H9 (cell line): ENCODE results near the gene OSGIN1. TPM values are rescaled to one million over a fixed set of nuclear protein-coding genes. Genes with fewer than 3 reads are reported as not detected.

Experiments used
- DNase-seq: peaks from one replicate; pipeline ENCODE4 v3.0.0-alpha.2; 2017
- H2AFZ ChIP-seq: one replicate; pipeline ENCODE4 v1.6.1; 2013; ENCODE audit warnings: mild to moderate bottlenecking, low read length, control low read depth, moderate library complexity
- H2AK5ac ChIP-seq: 2 replicates; pipeline ENCODE4 v1.6.1; 2013; ENCODE audit warnings: low read length, control low read depth, mixed read lengths; ENCODE audit not compliant: insufficient read length
- H2BK120ac ChIP-seq: one replicate; pipeline ENCODE4 v1.6.1; 2013; ENCODE audit warnings: low read depth, mild to moderate bottlenecking, low read length, control low read depth, inconsistent platforms; ENCODE audit not compliant: poor library complexity, severe bottlenecking
- H2BK12ac ChIP-seq: 2 replicates; pipeline ENCODE4 v1.6.1; 2013; ENCODE audit warnings: low read length, control low read depth, mixed read lengths, low read depth; ENCODE audit not compliant: insufficient read length
- H2BK15ac ChIP-seq: 2 replicates; pipeline ENCODE4 v1.6.1; 2013; ENCODE audit warnings: low read depth, low read length, control low read depth
- H2BK20ac ChIP-seq: one replicate; pipeline ENCODE4 v1.6.1; 2013; ENCODE audit warnings: low read depth, mild to moderate bottlenecking, low read length, control low read depth, inconsistent platforms; ENCODE audit not compliant: poor library complexity, severe bottlenecking
- H2BK5ac ChIP-seq: 2 replicates; pipeline ENCODE4 v1.6.1; 2013; ENCODE audit warnings: low read length, control low read depth, mixed read lengths; ENCODE audit not compliant: insufficient read length
- H3K14ac ChIP-seq: 2 replicates; pipeline ENCODE4 v1.6.1; 2013; ENCODE audit warnings: low read length, control low read depth; ENCODE audit not compliant: insufficient read depth
- H3K18ac ChIP-seq: 2 replicates; pipeline ENCODE4 v1.6.1; 2013; ENCODE audit warnings: low read depth, mild to moderate bottlenecking, mixed read lengths, low read length, control low read depth; ENCODE audit not compliant: insufficient read length
- H3K23ac ChIP-seq: 2 replicates; pipeline ENCODE4 v1.6.1; 2013; ENCODE audit warnings: low read length, control low read depth, mixed read lengths, low read depth; ENCODE audit not compliant: insufficient read length
- H3K23me2 ChIP-seq: 2 replicates; pipeline ENCODE4 v1.6.1; 2013; ENCODE audit warnings: low read depth, mild to moderate bottlenecking, mixed read lengths, low read length, control low read depth; ENCODE audit not compliant: insufficient read length, poor library complexity, severe bottlenecking
- H3K27ac ChIP-seq: 2 replicates; pipeline ENCODE4 v1.5.1; 2013; ENCODE audit warnings: low read length, control low read depth, mixed read lengths, low read depth; ENCODE audit not compliant: insufficient read length
- H3K27me3 ChIP-seq: 2 replicates; pipeline ENCODE4 v1.6.1; 2013; ENCODE audit warnings: low read length, control low read depth, inconsistent platforms; ENCODE audit not compliant: insufficient read depth
- H3K4ac ChIP-seq: 2 replicates; pipeline ENCODE4 v1.6.1; 2013; ENCODE audit warnings: low read depth, mild to moderate bottlenecking, control low read depth, inconsistent platforms, low read length, moderate library complexity
- H3K4me1 ChIP-seq: 2 replicates; pipeline ENCODE4 v1.6.1; 2013; ENCODE audit warnings: low read length, control low read depth, inconsistent platforms; ENCODE audit not compliant: insufficient read depth
- H3K4me2 ChIP-seq: 2 replicates; pipeline ENCODE4 v1.6.1; 2013; ENCODE audit warnings: low read length, control low read depth, mixed read lengths; ENCODE audit not compliant: insufficient read length, insufficient read depth
- H3K56ac ChIP-seq: 2 replicates; pipeline ENCODE4 v1.6.1; 2013; ENCODE audit warnings: low read depth, mild to moderate bottlenecking, mixed read lengths, low read length, control low read depth; ENCODE audit not compliant: insufficient read length
- H3K79me1 ChIP-seq: 2 replicates; pipeline ENCODE4 v1.6.1; 2013; ENCODE audit warnings: low read depth, mild to moderate bottlenecking, moderate library complexity, low read length, control low read depth, inconsistent platforms; ENCODE audit not compliant: insufficient read depth, poor library complexity, severe bottlenecking
- H3K79me2 ChIP-seq: 2 replicates; pipeline ENCODE4 v1.6.1; 2013; ENCODE audit warnings: low read length, control low read depth, inconsistent platforms; ENCODE audit not compliant: insufficient read depth
- H3K9ac ChIP-seq: 2 replicates; pipeline ENCODE4 v1.6.1; 2013; ENCODE audit warnings: low read length, control low read depth, mixed read lengths; ENCODE audit not compliant: insufficient read length; ENCODE audit errors: extremely low read depth
- H3K9me3 ChIP-seq: one replicate; pipeline ENCODE4 v1.6.1; 2013; ENCODE audit warnings: low read depth, low read length, inconsistent platforms; ENCODE audit not compliant: control insufficient read depth
- H3T11ph ChIP-seq: one replicate; pipeline ENCODE4 v1.6.1; 2013; ENCODE audit warnings: mild to moderate bottlenecking, low read length, control low read depth, inconsistent platforms
- H4K20me1 ChIP-seq: one replicate; pipeline ENCODE4 v1.6.1; 2013; ENCODE audit not compliant: control insufficient read depth, insufficient read length, insufficient read depth
- H4K5ac ChIP-seq: 2 replicates; pipeline ENCODE4 v1.6.1; 2013; ENCODE audit warnings: low read depth, mild to moderate bottlenecking, mixed read lengths, low read length, control low read depth; ENCODE audit not compliant: insufficient read length
- H4K8ac ChIP-seq: replicated peaks from 2 replicates; pipeline ENCODE4 v1.6.1; 2013; ENCODE audit warnings: low read length, control low read depth, mixed read lengths, low read depth; ENCODE audit not compliant: insufficient read length
- H4K91ac ChIP-seq: 2 replicates; pipeline ENCODE4 v1.6.1; 2013; ENCODE audit warnings: low read depth, mild to moderate bottlenecking, moderate library complexity, mixed read lengths, low read length, control low read depth; ENCODE audit not compliant: insufficient read length
- H3K27ac Mint-ChIP-seq, 3 experiments: 2 replicates in 2 of 3; 3 replicates in 1 of 3; pipeline ENCODE4 v1.8.0; 2020 to 2021; ENCODE audit warnings: mixed read lengths in 3 of 3, mild to moderate bottlenecking in 1 of 3, moderate library complexity in 1 of 3
- H3K27me3 Mint-ChIP-seq: 2 replicates; pipeline ENCODE4 v1.8.0; 2021; ENCODE audit warnings: low read depth, mild to moderate bottlenecking, moderate library complexity, mixed read lengths
- H3K36me3 Mint-ChIP-seq, 3 experiments: 2 replicates in 2 of 3; 3 replicates in 1 of 3; pipeline ENCODE4 v1.8.0; 2020 to 2021; ENCODE audit warnings: low read depth in 3 of 3, mixed read lengths in 3 of 3; ENCODE audit not compliant: insufficient read depth in 1 of 3
- H3K4me1 Mint-ChIP-seq, 2 experiments: 2 replicates each; pipeline ENCODE4 v1.8.0; 2020; ENCODE audit warnings: mixed read lengths in 2 of 2
- H3K4me3 Mint-ChIP-seq, 2 experiments: 2 replicates in 1 of 2; 3 replicates in 1 of 2; pipeline ENCODE4 v1.8.0; 2020 to 2021; ENCODE audit warnings: mild to moderate bottlenecking in 2 of 2, mixed read lengths in 2 of 2, moderate library complexity in 1 of 2
- H3K9me3 Mint-ChIP-seq, 2 experiments: 2 replicates in 1 of 2; 3 replicates in 1 of 2; pipeline ENCODE4 v1.8.0; 2020; ENCODE audit warnings: mild to moderate bottlenecking in 2 of 2, mixed read lengths in 2 of 2, moderate library complexity in 1 of 2
- WGBS: extraction: QIAGEN DNeasy Blood & Tissue Kit; methylation state at CpG from one replicate; pipeline ENCODE4 v1.1.7; 2013; ENCODE audit warnings: missing lambda C conversion rate, low lambda C conversion rate, mixed read lengths; ENCODE audit not compliant: insufficient read length; ENCODE audit errors: extremely low coverage; 5-methylcytosine and 5-hydroxymethylcytosine counted together
- total RNA-seq: library from RNA; stranded (reverse); gene quantifications from 2 replicates; pipeline ENCODE4 v1.2.1, GENCODE V29; 2021
- TF ChIP-seq, protein P1 (sequence below): fragments of 200-600 bp; sonication (generic); conservative IDR thresholded peaks from 3 replicates; pipeline ENCODE4 v1.8.0; 2021; ENCODE audit warnings: antibody characterized with exemption, mild to moderate bottlenecking

The OSGIN1 gene
- total RNA-seq, 1 experiment from 2014 or later, result 0.63 TPM

DNA sequence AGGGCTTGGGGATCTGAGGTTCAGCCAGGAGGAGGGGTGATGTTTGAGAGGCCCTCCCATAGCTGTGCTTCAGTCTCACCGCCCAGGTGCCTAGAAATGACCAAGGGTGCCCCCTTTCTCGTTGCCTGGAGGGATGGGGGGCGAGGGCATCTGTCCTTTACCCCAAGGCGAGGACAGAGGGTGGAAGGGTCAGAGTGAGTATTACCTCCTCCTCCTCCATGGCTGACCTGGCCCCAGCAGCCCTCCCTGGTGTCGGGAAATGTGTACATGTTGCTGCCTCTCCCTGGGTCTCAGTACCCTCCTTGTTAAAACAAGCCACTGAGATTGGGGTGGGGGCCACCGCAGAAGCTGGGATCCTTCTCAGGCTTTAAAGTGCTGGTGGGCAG is 17.4 kb downstream of the OSGIN1 start:
- Histone ChIP-seq H4K5ac (no peak overlapping the region), H2AK5ac (no peak overlapping the region), H2BK20ac (no peak overlapping the region), H3K4me2 (no peak overlapping the region), H3K9me3 (no peaks in the 10 kb centered on the region), H4K91ac (no peak overlapping the region), H3K9ac (no peak overlapping the region), H3K4me1 (no peaks in the 10 kb centered on the region), H3K4ac (no peak overlapping the region), H3K18ac (no peak overlapping the region), H4K20me1 (peaks cover 3% of the 10 kb centered on the region), H2BK12ac (no peak overlapping the region), H3K79me1 (no peaks in the 10 kb centered on the region), H2BK15ac (no peak overlapping the region), H3K23ac (no peak overlapping the region), H3K14ac (no peak overlapping the region; the same call in 1 of the 2 replicates), H4K8ac (no peak overlapping the region), H3K23me2 (peaks cover 6% of the 10 kb centered on the region), H3K27me3 (peaks cover 2% of the 10 kb centered on the region; the same call in 1 of the 2 replicates), H2BK5ac (no peak overlapping the region), H3K56ac (no peak overlapping the region), H2AFZ (no peak overlapping the region), H3K27ac (no peak overlapping the region), H3T11ph (no peak overlapping the region), H2BK120ac (no peak overlapping the region), H3K79me2 (no peaks in the 10 kb centered on the region)
- H3K4me3 Mint-ChIP-seq, result peak overlapping the region in 1 of 2 experiments; percentile 90; a peak in 1 of 5 replicates
- WGBS, result no CpG with 5 or more reads among the region's 6 CpGs
- TF ChIP-seq, protein P1, sequence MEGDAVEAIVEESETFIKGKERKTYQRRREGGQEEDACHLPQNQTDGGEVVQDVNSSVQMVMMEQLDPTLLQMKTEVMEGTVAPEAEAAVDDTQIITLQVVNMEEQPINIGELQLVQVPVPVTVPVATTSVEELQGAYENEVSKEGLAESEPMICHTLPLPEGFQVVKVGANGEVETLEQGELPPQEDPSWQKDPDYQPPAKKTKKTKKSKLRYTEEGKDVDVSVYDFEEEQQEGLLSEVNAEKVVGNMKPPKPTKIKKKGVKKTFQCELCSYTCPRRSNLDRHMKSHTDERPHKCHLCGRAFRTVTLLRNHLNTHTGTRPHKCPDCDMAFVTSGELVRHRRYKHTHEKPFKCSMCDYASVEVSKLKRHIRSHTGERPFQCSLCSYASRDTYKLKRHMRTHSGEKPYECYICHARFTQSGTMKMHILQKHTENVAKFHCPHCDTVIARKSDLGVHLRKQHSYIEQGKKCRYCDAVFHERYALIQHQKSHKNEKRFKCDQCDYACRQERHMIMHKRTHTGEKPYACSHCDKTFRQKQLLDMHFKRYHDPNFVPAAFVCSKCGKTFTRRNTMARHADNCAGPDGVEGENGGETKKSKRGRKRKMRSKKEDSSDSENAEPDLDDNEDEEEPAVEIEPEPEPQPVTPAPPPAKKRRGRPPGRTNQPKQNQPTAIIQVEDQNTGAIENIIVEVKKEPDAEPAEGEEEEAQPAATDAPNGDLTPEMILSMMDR, result no peak
- H3K27me3 Mint-ChIP-seq, result peaks cover 17% of the 10 kb centered on the region
- no peak for DNase-seq
- no peak overlapping the region for H3K27ac Mint-ChIP-seq
- H3K36me3 Mint-ChIP-seq, result no peaks in the 10 kb centered on the region
- H3K4me1 Mint-ChIP-seq, result peaks cover 17 to 57% of the 10 kb centered on the region in 2 experiments
- no peaks in the 10 kb centered on the region; a peak in 1 of 5 replicates for H3K9me3 Mint-ChIP-seq
